ENCODE measurements around the gene METRN.

DNA sequence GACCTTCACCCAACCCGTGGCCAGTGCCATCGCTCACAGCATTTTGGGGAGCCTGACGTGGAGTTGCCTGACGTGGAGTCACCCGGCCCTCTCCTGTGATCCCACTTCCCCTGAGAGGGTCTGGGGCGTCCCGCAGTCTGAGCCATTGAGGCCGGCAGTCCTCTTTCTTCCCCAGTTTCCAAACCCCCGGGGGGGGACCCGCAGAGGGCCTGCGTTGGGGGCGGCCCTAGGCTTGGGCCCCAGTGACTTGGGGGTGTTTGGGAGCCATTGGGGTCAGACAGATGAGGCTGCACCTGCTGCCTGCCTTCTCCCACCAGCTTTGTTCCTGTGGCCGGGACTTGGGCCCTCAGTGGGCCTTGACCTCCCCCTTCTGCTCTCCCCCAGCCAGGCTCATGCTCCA, 45.3 kb upstream of the METRN start:
- no peak for TF ChIP-seq CTCF (conservative IDR thresholded peaks at IDR 0.05; ENCODE audit: low read length)
- TF ChIP-seq EZH2phosphoT487 (IDR thresholded peaks at IDR 0.05; ENCODE audit: borderline replicate concordance): no peak

Data from Loucy (cell line).